ENCODE measurements around the gene SYT9. TPM values are rescaled to one million over a fixed set of nuclear protein-coding genes. Genes with fewer than 3 reads are reported as not detected.

The SYT9 gene
- total and polyA plus RNA-seq, 10 donors = 0.02 to 0.39 (median 0.08) TPM; not detected in 4

GRCh38 chr11:7353100-7353499 is 101.4 kb downstream of the SYT9 start:
- TF ChIP-seq POLR2AphosphoS5 (IDR thresholded peaks at IDR 0.05) = no peak
- TF ChIP-seq POLR2A (IDR thresholded peaks at IDR 0.05) = no peak
- TF ChIP-seq CTCF (IDR thresholded peaks at IDR 0.05 in 8 of 11, conservative IDR thresholded peaks at IDR 0.05 in 3 of 11) = peak in 7 of 11 experiments; percentile 22 to 39 (median 34)
- peaks cover 0 to under 1% (median 0%) of the 10 kb centered on the region in 7 donors for H3K27me3 ChIP-seq (replicated peaks in 1 of 7)
- no peaks in the 10 kb centered on the region for H3K36me3 ChIP-seq
- DNase-seq = no peak
- H3K27ac ChIP-seq = no peak overlapping the region
- WGBS, 5 donors = 41 to 69% (median 44%) methylated on average over 4 of the region's 4 CpGs
- intact Hi-C loops (cut with DNase I; ENCODE audit: low total_unique reads) = no loop called here
- no peaks in the 10 kb centered on the region for H3K9me3 ChIP-seq
- no peaks in the 10 kb centered on the region for H3K4me1 ChIP-seq
- no peak overlapping the region for H3K4me3 ChIP-seq

- Histone ChIP-seq H3K4me1 (no peaks in the 10 kb centered on the region), H3K36me3 (no peaks in the 10 kb centered on the region), H3K9me3 (no peaks in the 10 kb centered on the region), H3K4me3 (no peak overlapping the region), H3K27ac (no peak overlapping the region), H3K27me3 (replicated peaks in 1 of 7) (no peaks in the 10 kb centered on the region)
- 60 to 85% (median 77%) methylated on average over 1 of the region's 1 CpG for WGBS, 5 donors
- intact Hi-C loops (cut with DNase I; ENCODE audit: low total_unique reads) = no loop called here
- DNase-seq = no peak
- TF ChIP-seq POLR2AphosphoS5 (IDR thresholded peaks at IDR 0.05) (no peak), CTCF (IDR thresholded peaks at IDR 0.05 in 8 of 11, conservative IDR thresholded peaks at IDR 0.05 in 3 of 11) (no peak), POLR2A (IDR thresholded peaks at IDR 0.05) (no peak)
These were observed 113.0 kb downstream of the SYT9 start for GRCh38 chr11:7364660-7365059.

GRCh38 chr11:7367803-7368202 is 116.1 kb downstream of the SYT9 start:
- Histone ChIP-seq H3K36me3 (no peaks in the 10 kb centered on the region), H3K4me1 (no peaks in the 10 kb centered on the region), H3K27ac (no peak overlapping the region), H3K9me3 (peaks cover 5 to 15% (median 11%) of the 10 kb centered on the region in 8 donors), H3K27me3 (replicated peaks in 1 of 7) (no peaks in the 10 kb centered on the region), H3K4me3 (no peak overlapping the region)
- intact Hi-C loops (cut with DNase I; ENCODE audit: low total_unique reads) = no loop called here
- no peak for DNase-seq
- TF ChIP-seq POLR2A (IDR thresholded peaks at IDR 0.05) = no peak
- no peak for TF ChIP-seq POLR2AphosphoS5 (IDR thresholded peaks at IDR 0.05)
- no peak for TF ChIP-seq CTCF (IDR thresholded peaks at IDR 0.05 in 8 of 11, conservative IDR thresholded peaks at IDR 0.05 in 3 of 11)

GRCh38 chr11:7376386-7376785 is 124.7 kb downstream of the SYT9 start:
- H3K4me3 ChIP-seq = no peak overlapping the region
- intact Hi-C loops (cut with DNase I; ENCODE audit: low total_unique reads) = no loop called here
- 91 to 100% (median 93%) methylated on average over 1 of the region's 1 CpG for WGBS, 5 donors

More at GRCh38 chr11:7376386-7376785, 124.7 kb downstream of the SYT9 start:
- Histone ChIP-seq H3K36me3 (no peaks in the 10 kb centered on the region), H3K27ac (no peak overlapping the region), H3K27me3 (replicated peaks in 1 of 7) (peaks cover 0 to 14% (median 0%) of the 10 kb centered on the region in 7 donors), H3K9me3 (peaks cover 5 to 24% (median 11%) of the 10 kb centered on the region in 8 donors), H3K4me1 (no peaks in the 10 kb centered on the region)
- DNase-seq = no peak
- TF ChIP-seq POLR2A (IDR thresholded peaks at IDR 0.05) (no peak), POLR2AphosphoS5 (IDR thresholded peaks at IDR 0.05) (no peak), CTCF (IDR thresholded peaks at IDR 0.05 in 8 of 11, conservative IDR thresholded peaks at IDR 0.05 in 3 of 11) (no peak)
